ENCODE measurements around the gene NME9.

- TF ChIP-seq, protein P1, sequence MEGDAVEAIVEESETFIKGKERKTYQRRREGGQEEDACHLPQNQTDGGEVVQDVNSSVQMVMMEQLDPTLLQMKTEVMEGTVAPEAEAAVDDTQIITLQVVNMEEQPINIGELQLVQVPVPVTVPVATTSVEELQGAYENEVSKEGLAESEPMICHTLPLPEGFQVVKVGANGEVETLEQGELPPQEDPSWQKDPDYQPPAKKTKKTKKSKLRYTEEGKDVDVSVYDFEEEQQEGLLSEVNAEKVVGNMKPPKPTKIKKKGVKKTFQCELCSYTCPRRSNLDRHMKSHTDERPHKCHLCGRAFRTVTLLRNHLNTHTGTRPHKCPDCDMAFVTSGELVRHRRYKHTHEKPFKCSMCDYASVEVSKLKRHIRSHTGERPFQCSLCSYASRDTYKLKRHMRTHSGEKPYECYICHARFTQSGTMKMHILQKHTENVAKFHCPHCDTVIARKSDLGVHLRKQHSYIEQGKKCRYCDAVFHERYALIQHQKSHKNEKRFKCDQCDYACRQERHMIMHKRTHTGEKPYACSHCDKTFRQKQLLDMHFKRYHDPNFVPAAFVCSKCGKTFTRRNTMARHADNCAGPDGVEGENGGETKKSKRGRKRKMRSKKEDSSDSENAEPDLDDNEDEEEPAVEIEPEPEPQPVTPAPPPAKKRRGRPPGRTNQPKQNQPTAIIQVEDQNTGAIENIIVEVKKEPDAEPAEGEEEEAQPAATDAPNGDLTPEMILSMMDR (conservative IDR thresholded peaks at IDR 0.05 in 1 of 2, IDR thresholded peaks at IDR 0.05 in 1 of 2; ENCODE audit: extremely low read depth in 1 of 2, insufficient read depth in 1 of 2, low read depth in 1 of 2, low read length in 2 of 2) = no peak
- TF ChIP-seq EZH2 (IDR thresholded peaks at IDR 0.05; ENCODE audit: borderline replicate concordance, low read length) = no peak
These were observed 31.3 kb upstream of the NME9 start for GRCh38 chr3:138360869-138361525.
